Stomach smooth muscle (tissue), 2 donors: ENCODE measurements around the gene FAM168A.
"Not testable (repeated sequence)": the region's sequence is repeated elsewhere in the genome, so short reads cannot be mapped to it uniquely, and the experiment has no call there.

Experiments
- H3K27ac ChIP-seq: one replicate; pipeline ENCODE4 v1.7.0; 2013; ENCODE audit warnings: mild to moderate bottlenecking, low read length, inconsistent platforms
- H3K27me3 ChIP-seq, 2 donors: one replicate each; pipeline ENCODE4 v1.7.0; 2013; ENCODE audit warnings: low read length in 2 of 2; ENCODE audit not compliant: insufficient read depth in 2 of 2, control insufficient read depth in 1 of 2
- H3K36me3 ChIP-seq, 2 donors: one replicate each; pipeline ENCODE4 v1.7.0; 2013; ENCODE audit warnings: low read length in 2 of 2; ENCODE audit not compliant: control insufficient read depth in 2 of 2, insufficient read depth in 2 of 2
- H3K4me1 ChIP-seq: one replicate; pipeline ENCODE4 v1.7.0; 2013; ENCODE audit warnings: low read length; ENCODE audit not compliant: control insufficient read depth, insufficient read depth
- H3K4me3 ChIP-seq, 2 donors: one replicate each; pipeline ENCODE4 v1.7.0; 2013; ENCODE audit warnings: low read length in 2 of 2
- H3K9ac ChIP-seq, 2 donors: one replicate each; pipeline ENCODE4 v1.7.0; 2013; ENCODE audit warnings: low read length in 2 of 2, mild to moderate bottlenecking in 1 of 2
- H3K9me3 ChIP-seq, 2 donors: one replicate each; pipeline ENCODE4 v1.7.0; 2013; ENCODE audit warnings: low read length in 2 of 2; ENCODE audit not compliant: control insufficient read depth in 2 of 2
- donor health status: healthy.
- donor health status: Pancreatic carcinoma.

The FAM168A gene

GRCh38 chr11:73592640-73593039, 5.3 kb downstream of the FAM168A start:
- peaks cover 6% of the 10 kb centered on the region for H3K4me1 ChIP-seq

GRCh38 chr11:73591743-73592142, 6.2 kb downstream of the FAM168A start:
- no peak overlapping the region for H3K27ac ChIP-seq
- H3K9me3 ChIP-seq = no peaks in the 10 kb centered on the region
- no peak overlapping the region for H3K9ac ChIP-seq
- H3K27me3 ChIP-seq = no peaks in the 10 kb centered on the region
- H3K4me1 ChIP-seq = no peaks in the 10 kb centered on the region
- H3K36me3 ChIP-seq = no peaks in the 10 kb centered on the region
- no peak overlapping the region for H3K4me3 ChIP-seq

More at GRCh38 chr11:73592640-73593039, 5.3 kb downstream of the FAM168A start:
- Histone ChIP-seq H3K9me3 (no peaks in the 10 kb centered on the region), H3K27me3 (no peaks in the 10 kb centered on the region), H3K4me3 (no peak overlapping the region), H3K27ac (no peak overlapping the region), H3K36me3 (no peaks in the 10 kb centered on the region), H3K9ac (no peak overlapping the region)

GRCh38 chr11:73590991-73591390, 6.9 kb downstream of the FAM168A start:
- H3K4me1 ChIP-seq = no peaks in the 10 kb centered on the region
- no peaks in the 10 kb centered on the region for H3K9me3 ChIP-seq
- H3K9ac ChIP-seq = no peak overlapping the region
- no peaks in the 10 kb centered on the region for H3K36me3 ChIP-seq
- H3K27me3 ChIP-seq = no peaks in the 10 kb centered on the region
- H3K27ac ChIP-seq = no peak overlapping the region
- H3K4me3 ChIP-seq = no peak overlapping the region

GRCh38 chr11:73586791-73587190, 11.1 kb downstream of the FAM168A start:
- Histone ChIP-seq H3K4me1 (no peaks in the 10 kb centered on the region), H3K9me3 (no peaks in the 10 kb centered on the region), H3K27ac (no peak overlapping the region), H3K9ac (no peak overlapping the region), H3K27me3 (no peaks in the 10 kb centered on the region), H3K4me3 (no peak overlapping the region), H3K36me3 (no peaks in the 10 kb centered on the region)

- Histone ChIP-seq H3K36me3 (no peaks in the 10 kb centered on the region), H3K4me3 (no peak overlapping the region), H3K27ac (no peak overlapping the region), H3K9me3 (no peaks in the 10 kb centered on the region), H3K4me1 (no peaks in the 10 kb centered on the region), H3K9ac (no peak overlapping the region), H3K27me3 (no peaks in the 10 kb centered on the region)
Measured at GRCh38 chr11:73585834-73586575, 11.9 kb downstream of the FAM168A start.

GRCh38 chr11:73584831-73585230, 13.1 kb downstream of the FAM168A start:
- H3K27ac ChIP-seq = no peak overlapping the region
- no peaks in the 10 kb centered on the region for H3K9me3 ChIP-seq
- no peaks in the 10 kb centered on the region for H3K36me3 ChIP-seq
- no peaks in the 10 kb centered on the region for H3K4me1 ChIP-seq
- H3K9ac ChIP-seq = no peak overlapping the region
- no peak overlapping the region for H3K4me3 ChIP-seq
- H3K27me3 ChIP-seq = no peaks in the 10 kb centered on the region

GRCh38 chr11:73582653-73583052, 15.3 kb downstream of the FAM168A start:
- no peak overlapping the region for H3K4me3 ChIP-seq
- no peaks in the 10 kb centered on the region for H3K36me3 ChIP-seq
- H3K9me3 ChIP-seq = no peaks in the 10 kb centered on the region
- H3K27ac ChIP-seq = no peak overlapping the region
- H3K4me1 ChIP-seq = no peaks in the 10 kb centered on the region
- H3K9ac ChIP-seq = no peak overlapping the region
- H3K27me3 ChIP-seq = no peaks in the 10 kb centered on the region

- not testable (repeated sequence) for H3K9ac ChIP-seq, H3K27ac ChIP-seq, H3K36me3 ChIP-seq, H3K9me3 ChIP-seq, H3K27me3 ChIP-seq, H3K4me3 ChIP-seq, H3K4me1 ChIP-seq
Measured at GRCh38 chr11:73580749-73581148, 17.2 kb downstream of the FAM168A start.

- Histone ChIP-seq H3K4me3 (no peak overlapping the region), H3K9ac (no peak overlapping the region), H3K4me1 (no peaks in the 10 kb centered on the region), H3K27ac (no peak overlapping the region), H3K9me3 (no peaks in the 10 kb centered on the region), H3K27me3 (no peaks in the 10 kb centered on the region), H3K36me3 (no peaks in the 10 kb centered on the region)
Measured at GRCh38 chr11:73579641-73580434, 18.1 kb downstream of the FAM168A start.

GRCh38 chr11:73578592-73579185, 19.2 kb downstream of the FAM168A start:
- no peaks in the 10 kb centered on the region for H3K4me1 ChIP-seq
- H3K27ac ChIP-seq = no peak overlapping the region
- H3K36me3 ChIP-seq = no peaks in the 10 kb centered on the region
- H3K27me3 ChIP-seq = no peaks in the 10 kb centered on the region
- no peak overlapping the region for H3K4me3 ChIP-seq
- H3K9ac ChIP-seq = no peak overlapping the region
- H3K9me3 ChIP-seq = no peaks in the 10 kb centered on the region
